EH (cell line): ENCODE data around the gene CHST8.
A peak's percentile ranks its signal among the peaks of the same experiment; 100 is the strongest.

Source experiments
- DNase-seq: peaks from one replicate; pipeline ENCODE4 v3.0.0-alpha.2; 2015; ENCODE audit warnings: low read depth

The CHST8 gene

DNA sequence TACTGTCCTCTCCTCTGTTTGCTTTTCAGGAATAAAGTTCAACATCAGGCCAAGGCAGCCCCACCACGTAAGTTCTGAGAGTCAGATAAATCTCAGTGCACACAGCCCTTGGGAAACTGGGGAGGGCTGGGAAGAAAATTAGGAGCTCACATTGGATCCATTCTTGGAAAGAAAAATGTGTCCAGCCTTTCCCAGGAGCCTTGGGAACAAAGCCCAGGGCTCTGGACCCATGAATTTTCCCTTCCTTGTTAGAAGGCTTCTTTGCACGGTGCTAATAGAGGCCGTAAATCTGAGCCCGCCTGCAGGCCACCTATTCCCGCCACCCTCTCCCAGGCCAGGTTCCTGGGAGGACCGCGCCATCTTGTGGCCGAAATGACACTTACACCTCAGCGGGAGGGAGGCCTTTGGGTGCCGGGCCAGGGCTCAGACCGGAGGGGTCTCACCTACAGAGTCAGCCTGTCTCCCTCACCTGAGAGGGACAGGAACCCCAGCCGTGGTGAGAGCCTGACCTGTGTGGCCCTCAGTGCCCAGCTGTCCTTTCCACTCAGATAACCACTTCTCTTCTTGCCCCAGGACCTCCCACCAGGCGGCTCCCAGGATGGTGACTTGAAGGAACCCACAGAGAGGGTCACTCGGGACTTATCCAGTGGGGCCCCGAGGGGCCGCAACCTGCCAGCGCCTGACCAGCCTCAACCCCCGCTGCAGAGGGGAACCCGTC, 149.8 kb downstream of the CHST8 start:
- peak; percentile 64 for DNase-seq

DNA sequence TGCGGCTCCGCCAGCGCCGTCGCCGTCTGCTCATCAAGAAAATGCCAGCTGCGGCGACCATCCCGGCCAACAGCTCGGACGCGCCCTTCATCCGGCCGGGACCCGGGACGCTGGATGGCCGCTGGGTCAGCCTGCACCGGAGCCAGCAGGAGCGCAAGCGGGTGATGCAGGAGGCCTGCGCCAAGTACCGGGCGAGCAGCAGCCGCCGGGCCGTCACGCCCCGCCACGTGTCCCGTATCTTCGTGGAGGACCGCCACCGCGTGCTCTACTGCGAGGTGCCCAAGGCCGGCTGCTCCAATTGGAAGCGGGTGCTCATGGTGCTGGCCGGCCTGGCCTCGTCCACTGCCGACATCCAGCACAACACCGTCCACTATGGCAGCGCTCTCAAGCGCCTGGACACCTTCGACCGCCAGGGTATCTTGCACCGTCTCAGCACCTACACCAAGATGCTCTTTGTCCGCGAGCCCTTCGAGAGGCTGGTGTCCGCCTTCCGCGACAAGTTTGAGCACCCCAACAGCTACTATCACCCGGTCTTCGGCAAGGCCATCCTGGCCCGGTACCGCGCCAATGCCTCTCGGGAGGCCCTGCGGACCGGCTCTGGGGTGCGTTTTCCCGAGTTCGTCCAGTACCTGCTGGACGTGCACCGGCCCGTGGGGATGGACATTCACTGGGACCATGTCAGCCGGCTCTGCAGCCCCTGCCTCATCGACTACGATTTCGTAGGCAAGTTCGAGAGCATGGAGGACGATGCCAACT, 150.5 kb downstream of the CHST8 start:
- DNase-seq, result no peak

DNA sequence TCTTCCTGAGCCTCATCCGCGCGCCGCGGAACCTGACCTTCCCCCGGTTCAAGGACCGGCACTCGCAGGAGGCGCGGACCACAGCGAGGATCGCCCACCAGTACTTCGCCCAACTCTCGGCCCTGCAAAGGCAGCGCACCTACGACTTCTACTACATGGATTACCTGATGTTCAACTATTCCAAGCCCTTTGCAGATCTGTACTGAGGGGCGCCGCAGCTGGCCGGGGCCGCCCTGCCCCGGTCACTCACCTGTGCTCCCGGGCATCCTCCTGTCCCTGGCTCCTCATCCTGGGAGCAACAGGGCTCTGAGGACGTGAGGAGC, 151.1 kb downstream of the CHST8 start:
- DNase-seq, result no peak

DNA sequence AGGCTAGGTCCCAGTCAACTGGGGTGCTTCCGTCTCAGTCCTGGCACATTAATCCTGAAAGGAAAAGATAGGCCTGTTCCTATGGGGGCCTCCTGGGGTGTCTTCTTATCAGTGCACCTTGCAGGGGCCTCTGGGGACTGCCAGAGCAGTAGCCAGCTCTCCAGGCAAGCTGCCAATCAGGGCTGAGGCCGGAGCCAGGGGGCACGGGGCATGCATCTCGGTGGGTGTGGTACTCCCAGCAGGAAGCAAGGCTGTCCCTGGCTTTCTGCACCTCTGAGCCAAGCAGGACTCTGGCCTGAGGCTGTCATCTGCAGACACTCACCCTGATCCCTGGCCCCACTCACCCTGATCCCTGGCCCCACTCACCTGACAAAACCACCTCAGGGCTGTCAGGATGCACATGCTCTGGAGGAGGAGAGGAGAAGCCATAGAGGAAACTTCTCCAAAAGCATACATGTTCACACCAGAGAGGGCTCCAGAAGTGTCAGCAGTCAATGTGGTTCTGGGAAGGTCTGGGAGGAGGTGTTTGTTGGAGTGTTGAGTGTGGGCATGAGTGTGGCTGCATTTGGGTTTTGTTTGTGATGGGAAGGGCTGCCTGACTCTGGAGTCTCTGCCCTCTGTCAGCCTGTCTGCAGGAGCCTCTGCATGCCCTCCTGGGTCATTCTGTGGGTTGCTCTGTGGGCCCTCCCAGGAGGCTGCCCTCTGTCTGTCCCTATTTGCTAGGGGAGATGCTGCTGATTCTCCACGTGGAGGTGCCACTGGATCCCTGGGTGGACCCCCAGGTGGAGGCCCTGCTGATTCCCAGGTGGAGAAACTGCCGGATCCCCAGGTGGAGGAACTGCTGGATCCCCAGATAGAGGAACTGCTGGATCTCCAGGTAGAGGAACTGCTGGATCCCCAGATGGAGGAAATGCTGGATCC, 152.2 kb downstream of the CHST8 start:
- DNase-seq, result no peak

DNA sequence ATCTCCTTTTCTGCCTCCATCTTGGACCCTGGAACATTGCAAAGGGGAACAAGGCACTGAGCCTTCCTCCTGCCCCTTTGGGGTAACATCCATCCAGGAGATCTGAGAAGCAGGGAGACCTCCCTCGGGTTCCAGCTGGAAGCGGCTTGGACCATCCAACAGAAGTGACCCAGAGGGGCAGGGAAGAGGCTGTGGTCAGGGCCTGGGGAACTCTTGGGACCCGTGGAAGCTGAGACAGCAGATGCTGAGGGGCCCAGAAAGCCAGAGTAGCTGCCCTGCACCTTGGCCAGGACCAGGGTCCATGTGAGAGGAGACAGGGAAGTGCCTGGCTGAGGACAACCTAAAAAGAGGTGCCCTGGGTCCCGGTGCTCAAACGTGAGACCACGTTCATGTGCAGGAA, 153.0 kb downstream of the CHST8 start:
- no peak for DNase-seq

DNA sequence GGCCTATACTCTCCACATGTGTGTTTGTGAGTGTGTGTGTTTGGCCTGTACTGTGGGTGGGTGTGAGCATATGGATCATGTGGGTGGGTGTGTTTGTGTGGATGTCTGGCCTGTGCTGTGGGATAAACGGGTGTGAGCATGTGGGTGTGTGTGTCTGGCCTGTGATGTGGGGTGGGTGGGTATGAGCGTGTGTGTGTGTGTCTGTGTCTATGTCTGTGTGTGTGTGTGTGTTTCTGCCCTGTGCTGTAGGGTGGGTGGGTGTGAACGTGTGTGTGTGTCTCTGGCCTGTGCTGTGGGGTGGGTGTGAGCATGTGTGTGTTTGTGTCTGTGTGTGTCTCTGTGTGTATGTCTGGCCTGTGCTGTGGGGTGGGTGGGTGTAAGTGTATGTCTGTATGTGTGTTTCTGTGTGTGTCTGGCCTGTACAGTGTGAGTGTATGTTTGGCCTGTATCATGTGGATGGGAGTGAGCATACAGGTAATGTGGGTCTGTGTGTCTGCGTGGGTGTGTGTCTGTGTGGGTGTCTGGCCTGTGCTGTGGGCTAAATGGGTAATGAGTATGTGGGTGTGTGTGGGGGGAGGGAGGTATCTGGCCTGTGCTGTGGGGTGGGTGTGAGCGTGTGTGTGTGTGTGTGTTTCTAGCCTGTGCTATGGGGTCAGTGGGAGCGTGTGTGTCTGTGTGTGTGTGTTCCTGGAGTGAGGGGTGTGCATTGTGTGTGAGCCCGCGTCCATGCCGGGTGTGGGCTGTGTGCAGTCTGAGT, 154.2 kb downstream of the CHST8 start:
- no peak for DNase-seq

DNA sequence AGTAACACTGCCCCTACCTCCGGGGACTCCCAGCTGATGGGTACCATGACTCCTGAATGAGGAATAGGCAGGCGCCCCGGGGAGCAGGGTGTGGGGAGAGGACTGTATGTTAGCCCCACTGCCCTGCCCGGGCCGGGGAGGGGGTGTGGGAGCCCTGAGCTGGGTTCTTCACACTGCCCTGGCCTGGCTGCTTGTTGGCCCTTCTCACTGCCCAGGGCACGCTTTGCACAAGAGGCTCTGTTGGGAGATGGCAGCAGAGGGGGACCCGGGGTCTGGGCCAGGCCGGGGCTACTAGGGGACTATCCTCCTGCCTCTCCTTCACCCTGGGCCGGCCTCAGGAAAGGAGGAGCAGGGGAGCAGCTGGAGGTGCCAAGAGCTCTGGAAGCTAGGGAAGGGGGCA, 155.6 kb downstream of the CHST8 start:
- DNase-seq, result no peak

DNA sequence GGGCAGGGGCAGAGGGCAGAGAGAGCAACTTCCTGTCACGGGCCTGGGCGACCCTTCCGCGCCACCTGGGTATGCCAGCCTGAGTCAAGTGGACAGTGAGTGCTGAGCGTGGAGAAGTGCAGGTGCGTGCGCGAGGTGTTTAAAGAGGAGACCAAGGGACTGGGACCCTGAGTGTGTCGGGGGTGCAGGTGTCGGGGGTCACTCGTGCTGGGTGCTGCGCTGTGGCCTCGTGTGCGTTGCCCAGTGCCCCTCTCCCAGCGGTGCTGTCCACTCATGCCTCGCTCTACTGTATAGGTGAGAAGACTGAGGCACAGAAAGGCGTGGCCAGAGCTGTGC, 156.0 kb downstream of the CHST8 start:
- DNase-seq, result no peak

DNA sequence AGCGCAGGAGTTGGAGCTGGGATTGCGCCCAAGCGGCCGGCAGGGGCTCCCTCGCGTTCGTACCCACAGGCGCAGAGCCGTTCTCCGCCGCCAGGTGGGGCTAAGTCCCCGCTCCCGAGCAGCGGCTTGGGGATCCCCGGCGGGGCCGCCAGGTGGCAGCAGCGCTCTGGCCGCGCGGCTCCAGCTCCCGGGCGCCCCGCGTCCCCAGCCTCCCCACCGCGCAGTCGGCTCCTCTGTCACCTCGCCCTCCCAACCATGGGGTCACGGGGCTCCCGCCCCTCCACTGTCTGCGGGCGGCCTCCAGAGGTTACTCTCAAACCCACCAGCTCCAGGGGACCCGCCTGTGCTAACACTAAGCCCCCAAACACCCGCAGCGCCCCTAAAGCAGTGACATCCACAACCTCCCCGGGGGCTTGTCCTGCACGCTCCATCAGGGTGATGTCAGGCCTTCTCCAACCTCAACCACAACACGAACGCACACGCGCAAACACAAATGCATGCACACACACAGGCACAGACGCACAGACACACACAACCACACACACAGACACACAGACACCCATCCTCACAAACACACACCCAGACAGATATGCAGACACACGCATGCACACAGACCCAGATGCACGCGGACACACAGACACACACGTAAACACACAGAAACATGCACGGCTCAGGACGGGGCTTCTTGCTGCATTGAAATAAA, 156.5 kb downstream of the CHST8 start:
- peak; percentile 73 for DNase-seq

DNA sequence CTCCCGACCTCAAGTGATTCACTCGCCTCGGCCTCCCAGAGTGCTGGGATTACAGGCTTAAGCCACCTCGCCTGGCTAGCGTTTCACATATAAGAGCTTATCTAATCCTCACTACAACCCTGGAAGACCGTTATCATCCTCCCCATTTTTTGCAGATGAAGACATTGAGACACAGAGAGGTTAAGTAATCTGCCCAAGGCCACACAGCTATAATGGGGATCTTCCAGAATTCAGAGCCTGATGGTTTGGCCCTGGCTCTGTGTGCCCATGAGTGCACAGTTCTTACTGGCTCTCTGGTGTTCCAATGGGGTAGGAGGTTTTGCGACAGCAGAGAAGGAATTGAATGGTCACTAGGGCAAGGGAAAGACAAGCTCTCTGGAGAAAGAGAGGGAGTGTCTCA, 158.1 kb downstream of the CHST8 start:
- DNase-seq, result no peak

DNA sequence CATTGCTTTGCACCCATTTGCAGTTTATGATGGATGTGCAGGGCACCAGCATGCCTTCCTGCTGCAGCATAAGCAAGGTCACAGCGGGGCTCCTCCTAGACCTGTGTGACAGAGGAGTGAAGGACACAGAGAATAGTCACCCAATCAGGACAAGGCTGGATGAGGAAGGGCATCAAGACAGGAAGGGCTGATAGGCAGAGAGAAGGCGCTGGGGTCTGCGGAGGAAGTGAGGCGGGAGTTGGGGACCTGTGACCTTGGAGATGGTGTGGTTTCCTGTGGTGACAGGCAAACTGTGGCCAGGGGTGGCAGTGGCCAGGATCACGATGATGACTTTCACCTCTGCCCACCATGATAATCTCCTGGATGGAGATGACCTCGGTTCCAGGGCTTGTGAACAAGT, 158.5 kb downstream of the CHST8 start:
- DNase-seq, result no peak

DNA sequence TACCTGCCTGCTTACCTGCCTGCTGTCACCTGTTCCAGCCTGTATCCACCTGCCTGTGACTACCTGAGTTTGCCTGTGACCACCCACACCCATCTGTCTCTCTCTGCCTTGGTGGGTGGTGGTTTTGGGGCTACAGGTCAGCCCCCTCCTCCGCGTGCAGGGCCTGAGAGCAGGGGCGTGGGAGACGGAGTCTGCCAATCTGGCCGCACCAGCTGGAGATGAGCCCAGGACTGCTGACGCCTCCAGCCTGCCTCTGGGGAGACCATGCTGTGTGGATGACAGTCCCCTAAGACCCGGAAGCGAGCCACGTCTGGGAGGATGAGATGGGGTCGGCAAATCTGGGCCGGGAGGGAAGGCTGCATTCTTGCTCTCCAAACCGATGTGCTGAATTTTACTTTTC, 159.0 kb downstream of the CHST8 start:
- no peak for DNase-seq

DNA sequence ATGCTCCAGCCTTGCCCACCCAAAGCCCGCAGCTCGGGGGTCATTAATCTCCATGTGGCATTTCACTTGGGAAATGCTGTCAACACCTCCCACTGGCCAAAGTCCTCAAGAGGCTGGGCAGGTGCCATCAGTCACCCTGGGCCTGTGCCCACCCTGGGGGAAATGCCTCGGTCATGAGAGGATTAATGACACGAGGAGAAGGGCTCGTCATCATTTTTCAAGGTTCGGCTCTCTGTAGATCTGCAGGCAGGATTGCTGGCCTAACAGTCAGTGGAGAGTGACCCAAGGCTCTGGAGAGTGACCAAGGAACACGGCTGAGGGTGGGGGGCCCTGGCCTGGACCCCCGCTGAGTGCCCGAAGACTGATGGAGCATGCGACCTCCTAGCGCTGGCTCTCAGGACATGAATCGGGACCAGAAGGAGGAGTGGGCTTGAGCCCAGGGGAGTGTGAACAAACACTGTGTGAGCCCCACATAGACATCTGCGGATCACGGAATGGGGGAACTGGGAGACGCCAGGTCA, 159.7 kb downstream of the CHST8 start:
- no peak for DNase-seq

DNA sequence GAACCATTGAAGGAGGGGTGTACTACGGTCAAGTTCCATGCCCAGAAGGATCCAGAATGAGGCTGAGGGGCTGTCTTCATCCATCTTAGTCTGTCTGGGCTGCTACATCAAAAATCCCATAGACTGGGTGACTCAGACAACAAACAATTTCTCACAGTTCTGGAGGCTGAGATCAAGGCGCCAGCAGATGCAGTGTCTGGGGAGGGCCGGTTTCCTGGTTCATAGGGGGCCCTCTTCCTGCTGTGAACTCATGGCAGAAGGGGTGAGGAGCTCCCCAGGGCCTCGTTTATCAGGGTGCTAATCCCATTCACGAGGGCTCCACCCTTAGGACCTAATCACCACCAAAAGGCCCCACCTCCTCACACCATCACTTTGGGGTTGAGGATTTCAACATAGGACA, 160.2 kb downstream of the CHST8 start:
- peak; percentile 39 for DNase-seq

DNA sequence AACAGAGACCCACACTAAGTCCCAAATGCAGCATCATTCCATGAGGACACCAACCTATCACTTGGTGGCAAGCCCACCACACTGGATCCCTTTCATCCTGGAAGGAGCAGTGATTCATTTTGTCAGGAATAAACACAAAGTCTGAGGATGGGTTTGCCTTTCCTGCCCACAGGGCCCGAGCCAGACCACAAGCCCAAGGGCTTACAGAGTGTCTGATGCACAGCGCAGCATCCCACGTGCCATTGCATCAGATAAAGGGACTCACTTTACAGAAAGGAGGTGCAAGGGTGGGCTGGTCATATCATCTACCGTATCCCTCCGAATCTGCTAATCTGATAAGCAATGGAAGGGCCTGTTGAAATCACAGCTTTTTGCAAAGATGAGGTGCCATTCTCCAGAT, 162.7 kb downstream of the CHST8 start:
- DNase-seq, result peak; percentile 21

DNA sequence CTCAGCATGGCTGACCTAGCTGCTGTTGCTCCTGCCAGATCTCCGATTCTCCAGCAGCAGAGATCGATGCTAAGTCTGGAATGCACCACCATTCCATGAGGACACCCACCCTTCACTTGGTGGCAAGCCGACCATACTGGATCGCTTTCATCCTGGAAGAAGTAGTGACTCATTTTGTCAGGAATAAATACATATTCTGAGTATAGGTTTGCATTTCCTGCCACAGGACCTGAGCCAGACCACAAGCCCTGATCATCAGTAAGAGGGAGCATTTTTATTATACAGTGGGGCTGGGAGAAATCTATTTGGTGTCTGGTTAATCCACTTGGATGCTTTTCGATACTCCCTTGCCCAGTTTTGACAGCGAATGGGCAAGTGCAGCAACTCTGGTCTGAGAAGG, 164.0 kb downstream of the CHST8 start:
- peak; percentile 47 for DNase-seq

DNA sequence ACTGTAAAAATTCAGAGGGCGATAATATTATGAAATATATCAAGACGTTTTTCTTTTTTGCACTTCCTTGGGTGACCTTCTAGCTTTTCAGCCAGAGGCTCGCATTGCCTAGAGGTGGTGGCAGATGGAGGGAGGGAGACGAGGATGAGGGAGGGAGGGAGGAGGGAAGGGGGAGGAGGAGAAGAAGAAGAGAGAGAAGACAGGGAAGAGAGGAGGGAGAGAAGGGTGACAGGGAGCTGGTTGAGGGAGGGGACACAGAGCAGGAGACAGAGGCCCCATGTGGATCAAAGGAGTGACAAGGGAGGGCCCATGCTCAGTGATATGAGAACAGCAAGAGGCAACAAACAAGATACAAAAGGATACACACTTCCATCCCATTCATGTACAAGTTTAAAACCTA, 166.9 kb downstream of the CHST8 start:
- DNase-seq, result no peak

DNA sequence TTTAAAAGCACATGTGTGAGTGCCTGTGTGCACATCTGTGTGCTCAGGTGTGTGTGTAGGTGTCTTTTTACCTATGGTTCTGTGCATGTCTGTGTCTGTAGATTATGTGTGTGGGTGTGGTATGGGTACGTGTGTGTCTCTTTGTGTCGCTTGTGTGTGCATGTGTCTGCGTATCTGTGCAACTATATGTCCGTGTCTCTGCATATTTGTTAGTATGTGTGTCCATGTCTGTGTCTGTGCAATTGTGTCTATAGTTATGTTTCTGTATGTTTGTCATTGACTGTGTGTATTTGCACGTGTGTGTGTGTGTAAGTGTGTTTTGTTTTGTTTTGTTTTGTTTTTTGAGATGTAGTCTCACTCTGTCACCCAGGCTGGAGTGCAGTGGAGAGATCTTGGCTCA, 167.6 kb downstream of the CHST8 start:
- no peak for DNase-seq

DNA sequence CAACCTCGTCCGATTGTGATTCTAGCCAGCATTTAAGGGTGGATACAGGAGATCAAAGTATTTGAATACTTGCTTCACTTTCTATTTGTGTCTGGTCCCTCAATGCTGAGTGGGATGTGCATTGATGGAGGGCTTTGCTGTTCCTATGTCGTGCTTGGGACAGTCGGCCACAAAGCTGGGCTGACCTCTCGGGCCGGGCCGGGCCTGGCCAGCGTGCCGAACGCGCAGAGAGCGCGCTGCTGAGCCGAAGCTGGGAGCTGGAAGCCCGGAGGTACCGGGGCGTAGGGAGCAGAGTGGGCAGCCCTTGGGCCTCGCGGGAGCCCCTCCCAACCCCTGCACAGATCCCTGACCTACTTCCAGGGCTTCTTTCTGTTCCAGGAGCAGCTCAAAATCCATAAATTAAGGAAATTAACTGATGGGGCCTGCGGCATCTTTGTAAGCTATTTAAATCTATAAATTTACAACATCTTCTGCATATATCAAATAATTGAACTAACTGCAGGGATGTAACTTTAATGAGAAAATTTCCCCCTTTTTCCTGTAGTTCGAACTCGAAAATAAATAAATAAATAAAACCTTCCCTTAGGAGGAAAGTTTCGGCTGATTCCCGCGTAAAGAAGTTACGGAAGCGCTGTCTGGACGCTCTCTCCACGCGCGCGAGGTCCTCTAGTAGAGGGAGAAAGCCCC, 173.1 kb downstream of the CHST8 start:
- peak; percentile 22 for DNase-seq

DNA sequence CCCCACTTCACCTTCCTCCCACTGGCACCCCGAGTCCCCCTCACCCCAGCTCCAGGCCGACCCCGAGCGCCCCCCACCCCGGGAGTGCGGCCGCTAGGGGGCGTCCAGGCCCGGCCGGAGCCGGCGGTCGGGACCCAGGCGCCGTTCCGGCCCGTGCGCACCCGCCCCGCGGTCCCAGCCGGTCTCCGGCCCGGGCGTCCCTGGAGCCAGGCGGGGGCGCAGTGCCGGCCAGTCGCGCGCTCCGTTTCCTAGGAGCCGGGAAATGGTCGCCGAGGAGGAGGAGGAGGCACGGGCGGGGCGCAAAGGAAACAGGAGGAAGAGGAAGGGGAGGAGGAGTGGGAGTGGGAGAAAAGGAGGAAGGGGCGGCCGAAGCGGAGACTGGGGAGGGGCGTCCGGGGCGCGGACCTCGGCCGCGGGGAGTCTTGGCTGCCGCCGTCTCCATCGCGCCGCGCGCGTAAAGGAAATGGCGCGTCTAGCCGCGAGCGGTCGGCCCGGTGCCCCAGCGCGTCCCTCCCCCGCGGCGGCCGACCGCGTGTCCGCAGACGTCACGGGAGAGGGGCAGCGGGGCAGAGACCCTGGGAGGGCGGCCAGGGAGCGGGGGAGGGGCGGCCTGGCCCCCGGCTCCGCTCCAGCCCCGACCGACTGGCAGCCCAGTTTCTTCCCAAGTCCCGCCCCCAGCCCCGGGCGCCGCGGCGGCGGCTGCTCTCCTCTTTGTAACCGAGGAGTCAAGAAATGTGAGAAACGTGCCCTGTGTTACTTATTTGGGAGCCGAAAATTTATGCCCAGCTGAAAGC, 173.8 kb downstream of the CHST8 start:
- DNase-seq, result peak; percentile 91
